Stimulated activated CD4-positive, alpha-beta T cell treated with anti-CD3 and anti-CD28 coated beads, Interleukin-2, amount 100 ng/mL, for 4 hours (primary cell): ENCODE data around the gene LMNA.
"Not testable (repeated sequence)": the region's sequence is repeated elsewhere in the genome, so short reads cannot be mapped to it uniquely, and the experiment has no call there.

Experiments
- DNase-seq: peaks from one replicate; pipeline ENCODE4 v3.0.0-alpha.2; 2020; ENCODE audit warnings: low read depth

The LMNA gene

DNA sequence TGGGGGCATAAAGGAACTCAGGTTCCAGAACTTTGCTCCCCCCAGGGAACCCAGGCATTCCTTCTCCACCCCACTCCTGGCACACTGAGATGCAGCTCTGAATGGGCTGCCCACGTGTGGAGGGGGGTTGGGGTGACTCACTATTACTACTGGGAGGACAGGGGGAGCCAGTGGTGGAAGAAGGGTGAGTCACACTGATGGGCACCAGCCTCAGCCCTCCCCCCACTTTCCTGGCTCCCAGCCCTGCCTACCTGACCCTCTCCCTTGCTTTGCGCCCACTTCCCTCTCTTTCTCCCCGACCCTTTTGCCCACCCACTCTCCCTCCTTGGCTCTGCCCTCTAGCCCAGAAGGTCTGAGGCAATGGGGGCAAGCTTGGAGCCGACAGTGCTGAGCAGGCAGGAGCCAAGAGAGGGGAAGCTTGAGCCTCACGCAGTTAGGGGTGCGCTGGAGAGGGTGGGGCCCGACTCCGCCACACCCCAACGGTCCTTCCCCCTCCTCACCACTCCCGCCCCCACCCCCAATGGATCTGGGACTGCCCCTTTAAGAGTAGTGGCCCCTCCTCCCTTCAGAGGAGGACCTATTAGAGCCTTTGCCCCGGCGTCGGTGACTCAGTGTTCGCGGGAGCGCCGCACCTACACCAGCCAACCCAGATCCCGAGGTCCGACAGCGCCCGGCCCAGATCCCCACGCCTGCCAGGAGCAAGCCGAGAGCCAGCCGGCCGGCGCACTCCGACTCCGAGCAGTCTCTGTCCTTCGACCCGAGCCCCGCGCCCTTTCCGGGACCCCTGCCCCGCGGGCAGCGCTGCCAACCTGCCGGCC lies at the start of gene LMNA:
Gene LMNA (plus strand): TSS at position 611 of the 818 bp plus-strand sequence. CDS start 208 bp downstream, outside the sequence.
- DNase-seq: peak; percentile 81

DNA sequence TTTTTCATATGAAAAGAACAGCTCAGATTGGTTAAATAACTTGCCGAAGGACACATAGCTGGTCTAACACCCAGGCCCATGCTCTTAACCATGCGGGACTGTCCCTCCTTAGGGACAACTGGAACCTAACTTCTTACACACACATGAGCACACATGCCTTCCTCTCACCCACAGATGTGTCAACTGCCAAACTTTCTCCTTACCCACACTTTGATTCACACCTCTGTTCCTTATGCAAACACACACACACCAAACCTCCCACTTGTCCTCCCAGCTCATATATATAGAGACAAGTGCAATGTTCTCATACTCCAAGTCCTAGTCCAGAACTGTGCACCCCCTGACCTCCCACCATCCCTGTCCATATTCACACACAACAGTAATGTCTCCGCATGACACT lies 49.3 kb upstream of the LMNA start:
- DNase-seq: no peak

DNA sequence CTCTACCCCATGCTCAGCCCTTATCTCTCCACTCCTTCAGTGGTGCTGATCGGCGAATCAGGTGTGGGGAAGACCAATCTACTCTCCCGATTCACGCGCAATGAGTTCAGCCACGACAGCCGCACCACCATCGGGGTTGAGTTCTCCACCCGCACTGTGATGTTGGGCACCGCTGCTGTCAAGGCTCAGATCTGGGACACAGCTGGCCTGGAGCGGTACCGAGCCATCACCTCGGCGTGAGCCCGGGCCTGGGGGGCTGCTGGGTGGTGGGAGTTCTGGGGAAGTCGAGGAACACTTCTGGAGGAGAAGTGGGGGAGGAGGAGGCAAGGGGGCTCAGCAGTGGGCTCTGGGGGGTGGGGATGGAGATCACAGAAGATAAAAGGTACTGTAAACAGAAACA lies 48.6 kb upstream of the LMNA start:
- DNase-seq: no peak

DNA sequence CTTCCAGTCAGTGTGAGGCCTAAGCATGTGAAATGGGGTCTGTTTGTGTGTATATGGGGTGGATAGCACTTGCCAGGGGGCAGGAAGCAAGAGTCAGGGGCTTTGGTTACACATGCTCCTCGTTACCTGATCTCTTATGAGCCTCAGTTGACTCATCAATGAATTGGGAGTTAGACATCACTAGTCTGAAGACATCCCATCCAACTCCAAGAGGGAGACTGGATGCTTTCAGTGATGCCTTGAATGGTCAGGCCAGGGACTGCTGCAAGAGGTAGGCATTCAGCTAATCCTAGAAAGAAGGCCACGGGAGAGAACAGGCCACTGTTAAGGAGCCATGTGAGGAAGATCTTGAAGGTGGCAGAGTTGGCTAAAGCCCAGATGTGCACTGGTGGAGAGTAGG lies 47.2 kb upstream of the LMNA start:
- no peak for DNase-seq

DNA sequence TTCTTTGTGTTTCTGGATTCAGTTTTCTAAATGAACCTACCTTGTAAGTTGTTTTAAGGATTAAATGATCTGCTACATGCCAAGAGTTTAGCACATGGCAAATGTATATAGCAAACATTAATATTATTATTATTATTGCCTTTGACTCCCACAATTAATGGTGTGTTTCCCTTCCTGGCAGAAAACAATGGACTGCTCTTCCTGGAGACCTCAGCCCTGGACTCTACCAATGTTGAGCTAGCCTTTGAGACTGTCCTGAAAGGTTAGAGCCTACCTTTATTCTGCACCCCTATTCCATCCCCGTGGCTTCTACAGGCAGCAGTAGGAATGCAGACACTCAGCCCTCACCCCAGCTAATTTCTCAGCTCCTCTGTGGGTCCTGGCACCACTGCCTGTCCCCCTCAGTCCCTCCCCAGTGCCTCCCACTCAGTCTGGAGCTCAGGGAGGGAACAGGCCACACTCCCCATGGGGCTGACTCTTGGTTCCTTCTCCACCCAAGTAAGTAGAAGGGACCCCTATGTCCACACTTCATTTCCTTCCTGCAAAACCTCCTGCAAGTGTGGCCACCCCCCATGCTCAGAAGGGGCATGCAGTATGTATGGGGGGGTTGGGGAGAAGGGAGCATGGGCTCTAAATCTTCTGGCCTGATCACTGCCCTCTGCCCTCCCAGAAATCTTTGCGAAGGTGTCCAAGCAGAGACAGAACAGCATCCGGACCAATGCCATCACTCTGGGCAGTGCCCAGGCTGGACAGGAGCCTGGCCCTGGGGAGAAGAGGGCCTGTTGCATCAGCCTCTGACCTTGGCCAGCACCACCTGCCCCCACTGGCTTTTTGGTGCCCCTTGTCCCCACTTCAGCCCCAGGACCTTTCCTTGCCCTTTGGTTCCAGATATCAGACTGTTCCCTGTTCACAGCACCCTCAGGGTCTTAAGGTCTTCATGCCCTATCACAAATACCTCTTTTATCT lies 44.7 kb upstream of the LMNA start:
- DNase-seq: no peak

DNA sequence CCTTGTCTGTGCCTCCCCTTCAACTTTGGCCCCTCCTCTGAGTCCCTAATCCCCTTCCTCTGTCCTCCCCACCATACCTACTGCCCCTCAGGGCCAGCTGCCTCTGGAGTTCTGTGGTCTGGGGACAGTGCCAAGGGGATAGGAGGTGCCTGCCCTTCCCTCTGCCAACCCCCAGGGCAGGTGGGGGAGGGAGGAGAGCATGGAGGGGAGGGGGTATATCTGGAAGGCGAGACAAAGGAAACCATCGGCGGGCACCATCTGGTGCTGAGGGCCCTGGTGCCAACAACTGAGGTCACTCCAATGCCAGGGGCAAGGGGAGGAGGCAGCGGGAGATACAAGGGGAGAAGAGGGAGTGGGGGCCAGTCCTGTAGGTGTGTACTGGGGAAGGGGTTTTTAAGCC lies 44.0 kb upstream of the LMNA start:
- DNase-seq: no peak

DNA sequence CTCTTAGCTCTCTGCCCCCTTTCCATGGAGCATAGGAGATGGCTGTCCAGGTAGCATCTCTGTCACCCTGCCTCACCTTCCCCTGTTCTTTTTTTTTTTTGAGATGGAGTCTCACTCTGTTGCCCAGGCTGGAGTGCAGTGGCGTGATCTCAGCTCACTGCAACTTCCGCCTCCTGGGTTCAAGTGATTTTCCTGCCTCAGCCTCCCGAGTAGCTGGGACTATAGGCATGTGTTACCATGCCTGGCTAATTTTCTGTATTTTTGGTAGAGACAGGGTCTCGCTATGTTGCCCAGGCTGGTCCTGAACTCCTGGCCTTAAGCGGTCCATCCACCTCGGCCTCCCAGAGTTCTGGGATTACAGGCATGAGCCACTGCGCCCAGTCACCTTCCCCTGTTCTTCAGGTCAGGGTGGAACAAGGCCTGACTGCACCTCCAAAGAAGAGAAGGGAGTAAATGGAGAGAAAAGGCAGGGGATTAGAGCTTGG lies 43.1 kb upstream of the LMNA start:
- DNase-seq: not testable (repeated sequence)

DNA sequence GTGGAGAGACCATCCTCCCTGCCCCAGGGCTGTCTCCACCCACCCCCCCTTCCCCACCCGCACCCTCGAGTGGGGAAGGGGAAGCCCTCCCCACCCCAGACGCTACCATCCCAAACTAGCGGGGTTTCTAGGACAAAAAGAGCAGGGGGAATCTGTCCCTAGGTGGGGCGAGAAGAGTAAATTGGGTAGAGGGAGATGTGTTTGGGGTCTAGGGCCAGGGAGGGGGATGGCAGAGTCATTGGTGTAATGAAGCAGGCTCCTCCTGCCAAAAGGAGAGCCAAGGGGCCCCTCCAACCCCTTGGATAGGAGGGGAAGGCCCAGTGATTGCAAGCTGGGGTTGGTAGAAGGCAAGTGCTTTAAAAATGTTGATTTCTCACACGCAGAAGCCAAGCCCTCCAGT lies 42.3 kb upstream of the LMNA start:
- no peak for DNase-seq

DNA sequence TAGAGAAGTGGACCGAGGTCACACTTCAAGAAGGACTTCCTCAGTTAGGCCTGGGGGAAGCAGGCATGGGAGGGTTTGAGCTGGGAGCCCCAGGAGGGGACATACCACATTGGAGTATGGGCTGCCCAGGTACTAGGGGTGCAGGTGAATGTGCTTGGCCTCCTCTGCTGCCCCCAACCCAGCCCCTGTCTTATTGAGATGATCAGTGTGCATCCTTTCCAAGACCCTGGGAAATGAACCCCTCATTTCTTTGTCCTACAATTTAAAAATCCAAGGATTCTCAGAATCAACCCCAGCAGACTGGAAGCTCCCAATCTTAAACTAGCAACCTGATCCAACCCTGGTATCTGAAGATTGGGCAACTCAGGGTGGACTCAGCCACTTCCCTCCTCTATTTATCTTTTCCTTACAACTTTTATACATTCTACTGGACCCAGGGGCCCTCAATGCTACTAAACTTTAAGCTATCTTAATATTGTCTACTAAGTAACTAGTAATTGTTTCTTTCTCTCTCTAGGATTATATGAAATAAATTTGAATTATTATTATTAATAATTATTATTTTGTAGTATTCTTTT lies 41.3 kb upstream of the LMNA start:
- no peak for DNase-seq

DNA sequence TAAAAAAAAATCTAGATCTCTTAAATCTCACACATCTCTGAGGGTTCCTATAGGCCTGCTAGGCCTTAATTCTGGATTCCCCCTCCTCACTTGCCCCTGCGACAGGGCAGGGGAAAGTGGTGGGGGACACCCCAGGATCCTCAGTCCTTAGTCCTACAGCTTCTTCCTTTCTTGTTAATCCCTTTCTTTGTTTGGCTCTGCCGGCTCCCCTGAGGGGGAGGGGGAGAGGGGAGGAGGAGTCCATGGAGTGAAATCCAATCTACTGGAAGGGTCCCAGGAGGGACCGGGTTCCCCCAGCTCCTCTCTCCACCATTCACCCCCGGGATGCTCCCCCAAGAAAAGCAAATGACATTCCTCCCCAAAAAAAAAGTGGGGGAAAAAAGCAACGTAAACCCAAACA lies 40.8 kb upstream of the LMNA start:
- DNase-seq: no peak

DNA sequence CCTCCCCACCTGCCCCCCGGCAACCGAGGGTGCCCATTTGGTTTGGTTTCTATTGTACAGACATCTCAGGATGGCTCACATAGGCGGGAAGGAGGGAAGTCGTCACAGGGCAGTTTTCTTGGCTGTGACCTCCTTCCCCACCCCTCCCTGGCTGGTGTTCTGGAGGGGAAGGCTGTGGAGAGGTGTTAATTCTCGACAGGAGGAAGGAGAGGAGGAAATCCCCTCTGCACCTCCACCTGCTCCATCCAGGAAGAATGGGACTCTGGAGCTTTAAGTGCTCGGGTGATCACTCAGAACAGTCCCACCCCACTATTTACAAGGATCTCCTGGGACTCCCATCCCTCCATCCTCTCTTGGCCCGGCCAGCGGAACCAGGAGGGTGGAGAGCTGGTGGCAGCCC lies 39.9 kb upstream of the LMNA start:
- no peak for DNase-seq

DNA sequence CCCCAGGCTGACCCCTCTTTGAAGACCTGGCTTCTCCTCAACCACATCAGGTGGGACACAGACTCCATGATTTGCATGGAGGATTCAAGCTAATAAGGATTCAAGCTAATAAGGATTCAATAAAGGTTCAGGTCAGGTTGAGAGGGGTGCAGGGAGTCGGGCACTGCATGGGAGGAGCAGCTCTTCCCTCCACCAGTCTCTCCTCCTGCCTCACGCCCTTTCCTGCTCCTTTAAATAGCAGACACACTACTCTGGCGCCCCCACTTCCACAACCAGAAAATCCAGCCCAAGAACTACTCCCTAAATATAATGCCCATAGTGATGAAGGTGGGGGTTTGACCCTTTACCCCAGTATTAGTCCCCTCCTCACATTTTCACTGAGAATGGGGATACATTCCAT lies 39.3 kb upstream of the LMNA start:
- DNase-seq: no peak

DNA sequence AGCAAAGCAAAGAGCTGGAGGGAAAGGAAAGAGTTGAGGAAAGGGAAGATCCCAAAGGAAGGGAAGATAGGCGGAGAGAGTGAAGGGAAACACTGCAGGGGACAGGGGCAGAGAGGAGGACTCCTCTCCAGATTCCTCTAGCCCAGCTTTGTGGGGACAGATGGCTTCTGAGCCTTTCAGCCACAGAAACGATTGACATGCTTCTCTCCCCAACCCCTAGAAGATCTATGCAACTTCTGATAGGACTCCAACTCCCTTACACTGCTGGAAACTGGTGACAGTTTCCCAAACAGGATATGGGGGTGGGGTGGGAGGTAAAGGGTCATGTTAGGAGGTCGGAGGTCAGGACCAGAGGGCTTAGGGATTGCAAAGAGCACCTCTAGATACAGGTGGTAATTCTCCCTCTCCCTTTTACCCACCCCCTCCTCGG lies 38.7 kb upstream of the LMNA start:
- no peak for DNase-seq

DNA sequence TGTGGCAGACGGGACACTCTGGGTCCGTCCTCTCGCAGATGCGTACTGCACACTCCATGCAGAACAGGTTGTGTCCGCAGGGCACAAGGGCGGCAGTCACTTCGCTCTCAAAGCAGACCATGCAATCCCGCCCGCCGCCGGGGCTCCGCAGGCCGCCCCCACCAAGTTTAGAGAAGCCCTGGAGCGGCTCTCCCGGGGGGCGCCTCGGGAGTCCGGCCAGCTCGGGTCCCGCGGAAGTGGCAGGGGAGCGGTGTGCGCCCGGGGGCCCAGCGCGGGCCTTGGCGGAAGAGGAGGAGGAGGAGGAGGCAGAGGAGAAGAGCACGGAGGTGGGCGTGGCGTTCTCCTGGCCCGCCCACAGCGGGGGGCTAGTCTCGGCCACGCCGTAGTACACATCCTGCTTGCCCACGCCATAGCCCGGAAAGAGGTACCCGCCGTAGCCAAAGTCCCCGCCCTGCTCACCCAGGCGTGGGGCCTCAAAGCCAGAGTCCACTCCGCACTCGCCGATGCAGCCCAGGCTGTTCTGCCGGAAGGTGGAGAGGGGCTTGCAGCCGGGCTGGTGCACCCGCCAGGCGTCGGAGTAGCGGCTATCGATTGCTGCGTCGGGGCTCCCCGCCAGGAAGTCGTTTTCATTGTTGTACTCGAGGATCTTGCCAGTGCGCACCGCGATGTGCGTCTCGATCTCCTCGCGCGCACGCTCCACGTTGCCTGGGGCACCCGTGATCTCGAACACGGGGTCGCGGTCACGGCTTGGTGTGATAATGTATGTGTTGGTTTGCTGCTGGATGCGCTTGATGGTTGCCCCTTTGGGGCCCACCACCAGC lies 37.7 kb upstream of the LMNA start:
- DNase-seq: no peak

DNA sequence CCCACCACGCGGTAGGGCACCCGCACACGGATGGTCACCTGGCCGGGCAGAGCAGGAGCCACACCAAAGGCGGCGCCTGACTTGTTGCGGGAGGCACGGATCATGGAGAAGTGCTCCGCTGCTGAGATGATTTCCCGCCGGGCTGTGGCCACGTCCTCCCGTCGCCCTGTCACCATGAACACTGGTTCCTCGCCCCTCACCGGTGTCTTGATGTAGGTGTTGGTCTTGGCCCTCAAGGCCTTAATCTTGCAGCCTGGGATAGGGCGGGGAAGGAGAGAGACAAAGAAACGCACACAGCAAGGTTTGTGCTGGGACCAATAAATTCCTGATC lies 37.1 kb upstream of the LMNA start:
- DNase-seq: no peak

DNA sequence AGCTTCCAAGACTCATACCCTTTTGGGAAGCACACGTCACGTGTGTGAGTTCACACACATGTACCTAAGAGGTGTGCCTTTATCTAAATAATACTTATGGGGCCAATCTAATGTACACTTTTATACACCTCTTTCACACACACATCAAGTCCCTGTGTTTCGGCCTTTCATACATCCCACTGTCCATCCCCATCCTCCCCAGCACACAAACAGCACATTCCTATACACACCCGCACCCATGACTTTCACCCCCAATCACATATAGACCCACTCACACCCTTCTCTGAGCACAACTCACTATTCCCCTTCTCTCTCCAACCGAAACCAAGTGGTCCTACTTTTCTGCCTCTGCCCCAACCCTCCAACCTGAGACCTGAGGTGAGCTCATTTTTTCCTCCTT lies 35.8 kb upstream of the LMNA start:
- DNase-seq: no peak

DNA sequence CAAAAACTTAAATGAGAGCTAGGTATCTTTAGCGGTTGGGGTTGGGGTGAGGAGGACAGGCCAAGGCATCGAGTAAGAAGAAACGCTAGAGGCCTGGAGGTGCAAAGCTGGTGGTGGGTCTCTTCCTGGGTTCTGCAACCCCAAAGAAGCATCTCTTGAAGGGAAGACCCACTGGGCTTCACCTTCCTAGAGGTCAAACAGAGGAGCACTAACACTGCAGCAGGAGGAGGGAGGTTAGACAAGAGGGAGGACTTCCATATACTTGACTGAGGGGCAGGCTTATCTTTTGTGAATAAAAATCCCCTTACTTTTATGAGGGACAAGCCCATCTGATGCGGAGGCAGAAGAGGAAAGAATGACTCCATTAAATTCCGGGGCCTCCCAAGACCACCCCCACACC lies 34.7 kb upstream of the LMNA start:
- no peak for DNase-seq

DNA sequence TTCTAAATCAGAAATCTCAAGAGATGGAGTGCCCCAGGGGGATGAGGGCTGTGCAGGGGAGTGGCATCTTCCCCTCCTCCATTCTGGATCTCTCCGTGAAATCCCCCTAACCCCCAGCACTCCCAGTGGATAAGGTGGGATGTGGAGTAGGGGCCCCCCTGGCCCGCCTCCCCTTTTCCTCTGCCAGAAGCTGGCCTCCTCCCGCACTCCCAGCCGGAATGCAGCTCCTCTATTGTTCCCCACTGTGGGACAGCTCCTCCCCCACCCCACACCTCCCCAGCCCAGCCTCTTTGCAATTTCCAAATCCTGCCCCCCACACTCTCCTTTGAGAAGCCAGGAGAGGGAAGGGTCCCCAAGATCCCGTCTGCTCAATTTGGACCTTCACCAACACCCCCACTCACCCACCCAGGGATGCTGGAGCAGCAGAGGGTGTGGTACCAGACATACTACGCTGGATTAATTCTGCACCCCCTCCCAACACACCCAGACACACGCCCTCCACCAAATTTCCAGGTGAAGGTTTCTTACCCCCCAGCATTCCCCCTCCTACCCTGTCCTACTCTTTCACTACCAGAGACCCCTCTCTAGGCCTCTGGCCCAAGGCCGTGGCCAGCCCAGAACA lies 34.2 kb upstream of the LMNA start:
- no peak for DNase-seq

DNA sequence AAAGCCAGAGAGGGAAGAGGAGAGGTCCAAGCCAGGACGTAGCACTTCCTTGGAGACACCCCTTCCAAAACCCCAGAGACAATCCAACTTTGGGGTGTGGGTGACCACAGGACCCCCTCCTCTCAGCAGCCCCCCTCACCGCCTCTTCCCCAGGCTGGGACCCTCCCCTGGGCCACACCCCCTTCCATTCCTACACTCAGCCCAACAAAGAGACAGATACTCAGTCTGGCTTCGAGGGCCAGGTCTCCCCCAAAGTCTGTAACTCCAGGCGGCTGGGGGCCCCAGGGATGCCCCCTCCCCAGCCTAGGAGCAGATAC lies 33.7 kb upstream of the LMNA start:
- DNase-seq: no peak

DNA sequence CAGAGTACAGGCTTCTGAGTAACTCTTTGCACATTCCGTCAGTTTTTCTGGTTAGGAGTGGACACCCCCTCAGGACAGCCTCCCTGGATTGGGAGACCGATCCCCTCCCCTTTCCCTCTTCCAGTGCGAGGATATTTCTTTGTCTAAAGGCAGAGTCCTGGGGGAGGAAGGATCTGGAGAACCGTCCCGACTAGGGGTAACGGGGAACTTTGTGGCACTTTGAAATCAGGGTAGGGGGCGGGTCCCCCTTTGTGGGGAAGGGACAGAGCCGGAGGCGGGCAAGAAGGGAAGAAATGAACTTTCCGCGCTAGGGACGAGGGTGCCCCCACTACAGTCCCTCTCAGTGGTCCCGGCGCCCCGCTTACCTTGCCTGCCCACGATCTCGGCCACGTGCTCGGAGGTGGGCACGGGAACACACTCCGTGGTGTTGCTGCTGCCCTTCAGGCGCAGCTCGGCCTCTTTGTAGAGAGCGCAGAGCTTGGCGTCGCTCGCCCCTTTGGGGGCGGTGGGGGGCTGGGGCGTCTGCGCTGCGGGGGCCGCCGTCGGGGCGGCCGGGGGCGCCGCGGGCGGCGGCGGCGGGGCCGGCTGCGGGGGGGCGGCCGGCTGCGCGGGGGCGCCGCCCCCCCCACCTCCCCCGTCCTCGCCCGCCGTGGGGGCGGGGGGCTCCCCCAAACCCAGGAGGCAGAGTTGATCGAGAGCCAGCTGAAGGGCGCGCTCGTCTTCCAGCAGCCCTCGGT lies 33.2 kb upstream of the LMNA start:
- no peak for DNase-seq

DNA sequence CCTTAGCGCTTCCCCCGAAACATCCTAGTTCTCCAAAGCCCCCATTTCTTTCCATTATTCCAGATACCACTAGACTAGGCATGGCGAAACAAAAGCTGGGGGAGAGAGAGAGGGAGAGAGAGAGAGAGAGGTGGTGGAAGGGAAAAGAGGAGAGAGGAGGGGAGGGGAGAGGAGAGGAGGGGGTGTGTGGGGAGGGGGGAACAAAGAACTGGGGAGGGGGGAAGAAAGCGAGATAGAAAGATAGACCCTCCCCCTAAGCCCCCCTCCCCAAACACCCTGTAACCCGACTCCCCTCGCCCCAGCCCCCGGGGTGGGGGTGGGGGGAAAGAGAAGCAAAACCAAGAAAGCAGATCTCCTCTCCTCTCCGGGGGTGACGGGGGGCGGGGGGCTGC lies 32.6 kb upstream of the LMNA start:
- DNase-seq: no peak
